KOPT-K1 (cell line): ENCODE data around the gene SRPK2.
A peak's percentile ranks its signal among the peaks of the same experiment; 100 is the strongest.

Experiments
- H3K27ac ChIP-seq: fragments of 200-600 bp; sonication (generic); 2 replicates; pipeline ENCODE4 v1.5.1; 2016; ENCODE audit warnings: antibody characterized with exemption, mild to moderate bottlenecking, low read depth, low read length; ENCODE audit not compliant: poor library complexity, severe bottlenecking
- H3K36me3 ChIP-seq: fragments of 200-600 bp; sonication (generic); 2 replicates; pipeline ENCODE4 v1.5.1; 2017; ENCODE audit warnings: antibody characterized with exemption, mild to moderate bottlenecking, low read length, moderate library complexity; ENCODE audit not compliant: insufficient read depth
- H3K9me3 ChIP-seq: fragments of 200-600 bp; sonication (generic); 2 replicates; pipeline ENCODE4 v1.5.1; 2017; ENCODE audit warnings: antibody characterized with exemption, low read length, mild to moderate bottlenecking; ENCODE audit not compliant: insufficient read depth, poor library complexity, severe bottlenecking

Gene SRPK2

DNA sequence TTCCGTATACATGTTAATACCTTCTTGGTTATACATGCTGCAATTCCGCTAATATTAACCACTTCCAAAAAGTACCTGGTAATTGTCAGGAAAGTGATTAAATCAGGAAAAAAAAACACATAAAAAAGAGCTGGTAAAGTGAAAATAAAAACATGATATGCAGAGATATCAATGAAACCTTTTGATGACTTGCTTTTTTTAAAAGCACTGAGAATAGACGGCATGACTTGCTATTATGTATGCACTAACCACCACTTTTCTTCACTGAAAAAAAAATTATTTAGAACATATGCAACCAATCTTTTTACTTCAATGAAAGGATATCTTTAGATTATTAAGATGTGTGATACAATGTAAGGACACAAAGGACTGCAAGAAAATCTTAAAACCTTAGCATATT is 211.7 kb downstream of the SRPK2 start:
- Histone ChIP-seq H3K27ac (no peak overlapping the region), H3K36me3 (0 out of 2 replicates have a peak, but pooled peaks cover 12% of the 10 kb centered on the region), H3K9me3 (peaks cover 7% of the 10 kb centered on the region)

DNA sequence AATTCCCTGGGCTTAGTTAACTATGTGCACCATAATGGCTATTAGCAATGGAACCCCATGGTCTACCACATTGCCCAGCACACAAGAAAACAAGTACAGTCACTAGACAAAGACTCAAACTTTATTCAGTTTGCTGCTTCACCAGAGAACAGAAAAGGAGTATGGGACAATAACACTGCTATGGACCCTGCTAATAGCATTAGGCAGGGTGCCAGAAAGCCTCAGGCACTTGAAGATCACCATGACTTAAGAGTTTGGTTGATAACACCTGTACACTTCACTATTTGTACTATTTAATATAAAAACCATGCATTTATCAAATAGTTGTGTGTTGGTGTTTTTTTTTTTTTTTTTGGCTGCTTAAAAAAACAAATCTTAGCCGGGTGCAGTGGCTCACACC is 215.1 kb downstream of the SRPK2 start:
- H3K27ac ChIP-seq = no peak overlapping the region

DNA sequence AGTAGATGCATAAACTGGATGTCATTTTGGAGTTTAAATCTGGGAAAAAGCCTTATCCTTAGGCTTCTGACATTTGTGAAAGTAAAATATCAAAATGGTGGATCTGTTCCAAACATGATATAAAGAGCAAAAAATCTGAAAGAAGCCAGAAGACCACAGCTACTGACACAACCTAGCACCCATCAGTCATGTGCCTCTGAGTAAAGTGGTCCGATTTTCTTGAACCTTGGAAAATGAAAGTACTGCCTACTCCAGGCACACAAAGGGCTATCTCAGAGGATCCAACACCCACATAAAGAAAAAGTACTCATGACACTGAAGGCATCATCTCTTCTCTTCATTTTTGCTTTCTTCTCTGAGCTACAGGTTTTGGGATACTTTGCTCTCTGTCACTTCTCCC is 224.0 kb downstream of the SRPK2 start:
- peaks cover 96% of the 10 kb centered on the region for H3K36me3 ChIP-seq
- no peak overlapping the region for H3K27ac ChIP-seq
- no peaks in the 10 kb centered on the region for H3K9me3 ChIP-seq

More for the DNA sequence above, 215.1 kb downstream of the SRPK2 start:
- H3K9me3 ChIP-seq = no peaks in the 10 kb centered on the region
- H3K36me3 ChIP-seq = peaks cover 18% of the 10 kb centered on the region

DNA sequence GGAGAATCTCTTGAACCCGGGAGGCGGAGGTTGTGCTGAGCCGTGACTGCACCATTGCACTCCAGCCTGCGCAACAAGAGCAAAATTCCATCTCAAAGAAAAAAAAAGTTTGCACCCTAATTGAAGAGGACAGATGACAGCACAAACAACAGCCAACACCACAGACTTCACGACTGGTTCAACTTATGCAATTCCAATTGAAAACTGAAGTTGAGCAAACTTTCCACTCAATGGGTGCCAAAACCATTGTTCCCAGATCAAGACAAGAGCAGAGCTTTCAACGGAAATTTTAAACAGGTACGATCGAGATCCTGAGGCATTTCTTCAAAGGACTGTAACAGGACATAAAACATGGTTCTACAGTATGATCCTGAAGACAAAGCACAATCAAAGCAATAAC is 225.0 kb downstream of the SRPK2 start:
- Histone ChIP-seq H3K9me3 (no peaks in the 10 kb centered on the region), H3K36me3 (peaks cover 96% of the 10 kb centered on the region), H3K27ac (no peak overlapping the region)

DNA sequence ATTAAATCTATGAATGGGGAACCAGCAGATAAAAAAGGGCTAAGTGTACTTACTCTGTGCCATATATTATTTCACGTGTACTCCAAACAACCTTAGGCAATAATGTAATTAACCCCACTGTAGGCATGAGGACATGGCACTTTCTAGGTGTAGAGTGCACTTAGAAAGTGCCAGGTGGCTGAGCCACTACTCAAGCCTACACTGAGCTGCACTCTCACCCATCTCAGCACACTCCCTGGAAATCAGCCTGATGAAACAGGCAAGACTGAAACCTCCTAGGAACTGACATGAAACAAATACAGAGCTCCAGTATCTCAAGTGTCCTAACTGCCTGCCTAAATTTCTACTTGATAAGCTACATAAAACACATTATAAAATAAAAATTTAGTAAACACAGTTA is 227.4 kb downstream of the SRPK2 start:
- Histone ChIP-seq H3K27ac (no peak overlapping the region), H3K9me3 (no peaks in the 10 kb centered on the region), H3K36me3 (peaks cover 94% of the 10 kb centered on the region)

DNA sequence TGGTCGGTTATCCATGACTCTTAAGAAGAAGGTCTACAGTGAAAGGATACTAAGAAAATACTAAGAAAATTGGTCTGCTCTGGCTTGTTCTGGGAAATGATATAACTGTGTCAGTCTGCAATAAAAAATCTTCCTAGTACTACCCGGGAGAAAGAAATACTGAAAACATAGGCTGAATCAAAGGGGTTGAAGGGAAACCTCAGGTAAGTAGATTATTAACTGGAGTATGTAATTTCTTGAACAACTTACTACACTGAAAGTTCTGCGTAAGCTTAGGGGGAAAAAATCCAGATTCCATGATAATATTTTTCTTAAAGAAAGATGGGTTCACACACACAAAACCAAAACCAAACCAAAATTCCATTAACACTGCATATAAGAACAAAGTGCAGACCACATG is 231.4 kb downstream of the SRPK2 start:
- Histone ChIP-seq H3K9me3 (no peaks in the 10 kb centered on the region), H3K27ac (no peak overlapping the region), H3K36me3 (peaks cover 83% of the 10 kb centered on the region)

DNA sequence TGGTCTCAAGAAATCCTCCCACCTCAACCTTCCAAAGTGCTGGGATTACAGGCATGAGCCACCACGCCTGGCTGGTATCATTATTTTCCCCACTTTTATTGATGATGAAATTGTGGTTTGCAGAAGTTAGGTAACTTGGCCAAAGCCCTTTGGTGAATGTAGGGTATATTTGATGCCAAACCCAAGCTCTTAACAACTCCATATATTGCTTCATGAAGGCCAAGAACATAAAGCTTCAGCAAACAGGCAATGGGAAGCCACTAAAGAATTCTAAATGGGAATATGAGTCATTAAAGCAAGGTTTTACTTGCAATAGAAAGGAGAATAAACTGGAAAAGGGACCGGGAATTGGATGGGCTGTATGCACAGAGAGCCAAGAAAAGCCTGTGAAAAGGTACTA is 232.0 kb downstream of the SRPK2 start:
- Histone ChIP-seq H3K27ac (no peak overlapping the region), H3K36me3 (peaks cover 78% of the 10 kb centered on the region), H3K9me3 (no peaks in the 10 kb centered on the region)

DNA sequence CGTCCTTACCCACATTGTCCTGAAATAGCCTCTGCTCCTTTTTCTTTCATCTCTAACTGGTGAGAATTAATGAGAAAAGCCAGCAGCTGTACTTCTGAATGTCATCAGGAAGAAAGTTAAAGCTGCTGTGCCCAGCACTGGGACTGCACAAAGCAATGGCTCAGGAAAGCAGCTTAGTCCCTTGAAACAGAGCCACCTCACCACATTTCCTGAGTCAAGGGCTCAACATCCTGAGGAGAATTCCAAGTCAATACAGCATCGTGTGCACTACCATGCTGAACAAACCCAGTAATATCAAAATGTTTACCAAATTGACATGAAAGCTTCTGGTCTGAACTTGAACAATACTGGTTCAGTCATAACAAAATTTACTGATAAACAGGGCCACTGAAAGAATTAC is 234.6 kb downstream of the SRPK2 start:
- no peaks in the 10 kb centered on the region for H3K9me3 ChIP-seq
- peak overlapping the region; percentile 40 for H3K27ac ChIP-seq

DNA sequence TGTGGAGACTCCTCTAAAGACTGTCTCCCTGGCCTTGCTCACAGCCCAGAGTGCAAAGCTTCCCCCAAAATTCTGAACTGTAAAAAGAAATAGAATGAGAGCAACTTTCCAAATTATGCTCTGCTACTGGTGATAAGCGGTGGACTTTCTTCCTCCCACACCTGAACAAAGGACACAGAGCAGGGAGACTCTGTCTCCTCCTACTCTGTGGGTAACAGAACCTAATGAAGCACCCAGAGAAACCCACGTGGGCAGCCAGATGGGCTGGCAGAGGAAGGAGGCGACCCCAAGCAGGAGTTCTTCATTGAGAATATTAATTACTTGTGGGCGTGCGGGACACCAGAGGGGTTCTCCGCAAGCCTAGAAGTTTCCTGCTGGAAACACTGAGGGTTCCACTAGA is 235.2 kb downstream of the SRPK2 start:
- H3K9me3 ChIP-seq = no peaks in the 10 kb centered on the region
- H3K27ac ChIP-seq = peak overlapping the region; percentile 40
- peaks cover 69% of the 10 kb centered on the region for H3K36me3 ChIP-seq

More for the DNA sequence above, 234.6 kb downstream of the SRPK2 start:
- peaks cover 73% of the 10 kb centered on the region for H3K36me3 ChIP-seq

DNA sequence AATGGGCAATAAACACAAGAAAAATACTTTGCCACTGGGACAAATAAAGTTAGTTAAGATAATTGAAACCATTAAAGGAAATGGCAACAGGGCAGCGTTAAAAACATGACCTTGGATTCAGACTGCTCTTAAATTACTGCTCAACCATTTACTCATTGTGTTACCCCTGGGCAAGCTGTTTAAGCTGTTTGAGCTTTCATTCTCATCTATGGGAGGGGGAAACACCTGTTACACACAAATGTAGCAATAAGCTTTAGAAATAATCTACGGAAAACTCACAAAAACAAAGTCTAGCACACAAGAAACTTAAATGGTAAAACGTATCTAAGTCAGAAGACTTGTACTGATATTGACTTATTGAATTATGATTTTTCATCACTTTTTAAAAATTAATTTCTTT is 237.6 kb downstream of the SRPK2 start:
- Histone ChIP-seq H3K9me3 (no peaks in the 10 kb centered on the region), H3K36me3 (peaks cover 63% of the 10 kb centered on the region), H3K27ac (no peak overlapping the region)

DNA sequence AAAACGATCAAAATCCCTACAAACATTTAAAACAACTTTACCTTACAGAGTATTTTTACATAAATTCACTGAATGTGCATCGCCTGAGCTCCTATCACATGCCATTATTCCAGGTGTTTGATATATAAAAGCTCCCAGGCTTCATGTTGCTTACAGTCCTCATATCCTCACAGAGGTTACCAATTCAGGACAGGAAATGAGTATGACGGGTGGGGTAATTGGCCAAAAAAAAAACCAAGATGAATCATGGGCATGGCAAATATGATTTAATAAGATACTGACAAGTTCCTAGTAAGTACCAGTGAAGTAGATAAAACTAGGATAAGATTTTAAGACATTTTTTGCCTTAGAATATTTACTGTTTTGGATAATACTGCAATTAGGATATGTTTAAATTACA is 238.9 kb downstream of the SRPK2 start:
- H3K9me3 ChIP-seq = no peaks in the 10 kb centered on the region
- H3K27ac ChIP-seq = no peak overlapping the region
- H3K36me3 ChIP-seq = peaks cover 63% of the 10 kb centered on the region

DNA sequence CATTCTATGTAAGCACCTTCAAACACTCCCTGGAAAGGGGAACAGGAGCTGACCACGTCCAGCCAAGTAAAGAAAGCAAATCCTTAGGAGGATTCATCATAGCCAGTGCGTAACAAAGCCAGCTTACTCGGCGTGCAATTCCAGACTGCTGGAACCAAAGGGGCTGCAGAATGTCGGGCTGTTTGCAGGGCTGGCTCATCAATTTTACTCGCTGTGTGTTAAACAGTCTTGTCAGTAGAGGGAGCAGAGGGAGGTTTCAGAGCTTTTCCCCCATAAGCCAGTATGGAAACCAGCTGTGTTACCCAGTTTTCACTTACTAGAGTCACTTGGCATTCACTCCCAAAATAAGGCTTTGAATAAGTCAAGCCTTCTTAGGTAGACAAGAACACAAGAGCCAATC is 247.7 kb downstream of the SRPK2 start:
- Histone ChIP-seq H3K9me3 (no peaks in the 10 kb centered on the region), H3K27ac (no peak overlapping the region), H3K36me3 (peaks cover 97% of the 10 kb centered on the region)

DNA sequence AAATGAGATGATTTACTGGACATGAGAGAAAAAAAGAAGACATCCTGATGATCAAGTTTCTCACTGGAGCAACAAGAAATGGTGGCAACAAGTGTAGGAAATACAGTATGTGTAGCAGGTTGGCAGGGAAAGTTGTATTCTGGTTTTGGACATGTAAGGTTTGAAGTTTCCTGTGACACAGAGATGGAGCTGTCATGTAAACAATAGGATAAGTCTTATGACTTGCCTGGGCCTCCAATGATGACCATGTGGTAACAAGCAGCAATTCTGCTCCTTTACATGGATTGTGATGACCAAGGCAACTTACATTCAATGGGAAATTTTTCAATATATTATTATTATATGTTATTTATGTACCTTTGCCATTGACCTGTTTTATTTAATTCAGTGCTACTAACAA is 249.3 kb downstream of the SRPK2 start:
- H3K9me3 ChIP-seq = no peaks in the 10 kb centered on the region
- H3K27ac ChIP-seq = no peak overlapping the region
- peaks cover 97% of the 10 kb centered on the region for H3K36me3 ChIP-seq

DNA sequence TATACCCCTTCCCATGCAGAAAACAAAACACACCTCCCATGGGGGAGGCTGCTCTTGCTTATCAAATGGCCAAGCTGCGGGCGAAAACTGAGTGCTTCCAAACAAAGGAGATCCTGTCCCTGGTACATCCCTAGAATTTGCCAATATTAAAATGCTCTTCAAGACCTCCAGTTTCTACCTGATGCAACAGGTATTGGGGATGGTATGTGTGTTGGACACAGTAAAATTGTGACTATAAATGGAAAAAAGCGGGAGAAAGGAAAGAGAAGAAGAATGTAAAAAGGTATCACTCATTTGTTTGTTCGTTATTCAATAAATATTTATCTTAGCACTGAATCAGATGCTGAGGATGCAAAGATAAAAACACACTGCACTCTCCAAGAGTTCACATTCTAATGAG is 250.8 kb downstream of the SRPK2 start:
- H3K9me3 ChIP-seq = no peaks in the 10 kb centered on the region
- no peak overlapping the region for H3K27ac ChIP-seq
- peaks cover 97% of the 10 kb centered on the region for H3K36me3 ChIP-seq

DNA sequence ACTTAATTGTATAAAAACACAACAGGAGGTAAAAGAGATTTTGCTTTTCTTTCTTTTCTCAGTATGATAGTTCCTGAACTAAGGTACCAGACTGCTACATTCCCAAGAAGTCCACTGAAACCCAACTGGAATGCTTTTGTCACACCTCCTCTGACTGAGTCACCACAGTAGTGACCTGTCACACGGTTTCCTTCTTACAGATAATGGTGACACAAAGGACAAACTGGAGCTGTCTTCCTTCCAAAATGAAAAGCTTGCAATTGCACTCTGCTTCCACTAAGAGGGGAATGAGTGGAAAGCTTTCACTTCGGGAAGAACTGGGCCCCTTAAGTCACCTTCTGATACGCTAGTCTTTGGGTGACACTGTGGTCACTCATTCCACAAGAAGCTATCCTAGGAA is 252.5 kb downstream of the SRPK2 start:
- Histone ChIP-seq H3K9me3 (no peaks in the 10 kb centered on the region), H3K27ac (no peak overlapping the region), H3K36me3 (peaks cover 97% of the 10 kb centered on the region)

DNA sequence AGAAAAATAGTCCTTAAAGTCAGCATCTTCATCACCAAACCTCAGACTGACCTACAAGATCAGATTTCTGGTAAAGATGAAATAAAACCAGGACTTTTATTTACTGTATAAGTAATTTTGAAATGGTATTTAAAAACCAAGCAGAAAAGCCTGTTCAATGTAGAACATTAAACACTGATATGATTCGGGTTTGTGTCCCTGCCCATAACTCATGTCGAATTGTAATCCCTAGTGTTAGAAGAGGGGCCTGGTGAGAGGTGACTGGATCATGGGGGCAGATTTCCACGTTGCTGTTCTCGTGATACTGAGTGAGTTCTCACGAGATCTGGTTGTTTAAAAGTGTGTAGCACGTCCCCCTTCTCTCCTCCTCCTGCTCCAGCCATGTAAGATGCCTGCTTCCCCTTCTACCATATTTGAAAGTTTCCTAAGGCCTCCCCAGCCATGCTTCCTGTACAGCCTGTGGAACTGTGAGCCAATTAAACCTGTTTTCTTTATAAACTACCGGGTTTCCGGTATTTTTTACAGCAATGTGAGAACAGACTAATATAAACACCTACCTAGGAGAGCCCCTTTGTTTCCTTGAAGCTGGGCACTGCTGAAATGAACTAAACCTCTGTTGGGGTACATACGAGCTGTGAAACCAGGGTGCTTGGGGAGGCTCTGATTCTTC is 254.6 kb downstream of the SRPK2 start:
- H3K27ac ChIP-seq = no peak overlapping the region
- H3K36me3 ChIP-seq = peaks cover 100% of the 10 kb centered on the region
- no peaks in the 10 kb centered on the region for H3K9me3 ChIP-seq
